A204.1 (cell line): ENCODE results near the gene ARRB1.
"Not testable (repeated sequence)": the region's sequence is repeated elsewhere in the genome, so short reads cannot be mapped to it uniquely, and the experiment has no call there.

ENCODE experiments used
- FAIRE-seq: peaks from 2 replicates; lab custom pipeline; 2012; peaks lifted over from hg19 to GRCh38; lab: Jason Lieb, UNC

ARRB1 gene

GRCh38 chr11:75320643-75321042, 30.8 kb downstream of the ARRB1 start:
- no peak for FAIRE-seq

DNA sequence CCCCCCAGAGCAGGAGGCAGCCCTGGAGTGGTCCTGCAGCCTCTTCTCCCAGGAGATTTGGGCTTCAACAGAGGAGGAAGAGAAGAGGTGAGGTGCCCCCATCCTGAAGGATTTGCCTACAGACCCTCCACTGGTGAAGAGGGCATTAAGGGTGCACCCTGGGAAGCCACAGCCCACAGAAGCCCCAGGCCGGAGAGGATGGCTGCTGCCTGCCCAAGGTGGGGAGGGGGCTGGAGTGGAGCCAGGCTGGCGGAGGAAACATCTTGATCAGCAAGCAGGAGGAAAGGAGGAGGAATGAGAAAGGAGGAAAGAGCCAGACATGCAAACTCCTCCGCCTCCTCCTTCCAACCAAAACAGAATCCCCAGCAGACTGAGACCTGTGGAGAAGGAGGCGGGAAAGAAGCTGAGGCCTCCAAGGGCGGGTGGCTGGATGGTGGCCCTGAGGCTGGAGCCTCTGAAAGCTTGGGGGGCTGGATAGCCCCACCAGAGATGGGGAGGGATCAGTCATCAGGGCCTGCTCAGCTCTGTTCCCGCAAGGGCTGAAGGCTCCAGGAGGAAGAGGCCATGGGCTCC, 31.3 kb downstream of the ARRB1 start:
- FAIRE-seq, result no peak

- FAIRE-seq, result no peak
These were observed 32.2 kb downstream of the ARRB1 start for GRCh38 chr11:75319035-75319877.

DNA sequence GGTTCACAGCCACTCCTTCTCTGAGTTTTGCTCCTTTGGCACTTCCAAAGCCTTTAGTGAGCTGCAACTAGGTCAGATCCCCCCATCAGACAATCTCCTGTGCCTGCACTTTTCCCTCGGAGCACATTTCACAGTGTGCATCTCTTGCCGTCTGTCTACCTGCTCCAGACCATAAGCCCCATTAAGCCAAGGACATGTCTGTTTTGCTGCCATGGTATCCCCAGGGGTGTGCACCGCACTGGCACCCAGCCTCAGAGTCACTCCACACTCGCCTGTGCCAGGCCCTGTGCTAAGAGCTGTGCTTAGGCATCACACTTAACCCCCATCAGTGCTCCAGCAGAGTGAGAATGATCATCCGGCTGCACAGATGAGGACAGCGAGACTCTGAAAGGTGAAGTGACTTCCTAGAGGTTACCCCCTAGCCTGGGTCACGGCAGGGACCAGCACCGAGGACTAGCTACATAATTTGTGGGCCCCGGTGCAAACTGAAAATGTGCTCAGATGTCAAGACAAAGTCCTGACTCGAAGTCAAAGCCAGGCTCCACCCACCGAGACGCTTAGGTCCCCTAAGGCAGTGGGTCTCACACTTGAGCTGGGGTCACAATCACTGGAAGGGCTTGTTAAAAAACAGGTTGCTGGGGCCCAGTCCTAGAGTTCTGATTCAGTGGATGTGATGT, 33.9 kb downstream of the ARRB1 start:
- no peak for FAIRE-seq

DNA sequence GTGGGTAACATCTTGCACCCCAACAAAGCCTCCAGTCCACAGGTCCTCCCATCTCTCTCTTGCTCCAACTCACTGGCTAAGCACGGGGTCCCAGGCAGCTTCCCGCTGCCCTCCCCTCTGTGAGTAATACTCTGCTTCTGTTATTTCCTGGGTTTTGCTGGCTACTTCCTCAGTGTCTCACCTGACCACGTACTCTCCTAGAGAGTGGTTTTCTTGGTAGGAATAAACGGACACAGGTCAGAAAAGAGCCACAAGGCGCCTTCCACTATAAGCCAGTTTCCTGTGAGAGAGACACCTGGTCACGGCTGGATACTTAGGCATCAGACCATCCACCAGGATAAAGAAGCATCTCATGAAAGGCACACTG, 36.0 kb downstream of the ARRB1 start:
- no peak for FAIRE-seq

DNA sequence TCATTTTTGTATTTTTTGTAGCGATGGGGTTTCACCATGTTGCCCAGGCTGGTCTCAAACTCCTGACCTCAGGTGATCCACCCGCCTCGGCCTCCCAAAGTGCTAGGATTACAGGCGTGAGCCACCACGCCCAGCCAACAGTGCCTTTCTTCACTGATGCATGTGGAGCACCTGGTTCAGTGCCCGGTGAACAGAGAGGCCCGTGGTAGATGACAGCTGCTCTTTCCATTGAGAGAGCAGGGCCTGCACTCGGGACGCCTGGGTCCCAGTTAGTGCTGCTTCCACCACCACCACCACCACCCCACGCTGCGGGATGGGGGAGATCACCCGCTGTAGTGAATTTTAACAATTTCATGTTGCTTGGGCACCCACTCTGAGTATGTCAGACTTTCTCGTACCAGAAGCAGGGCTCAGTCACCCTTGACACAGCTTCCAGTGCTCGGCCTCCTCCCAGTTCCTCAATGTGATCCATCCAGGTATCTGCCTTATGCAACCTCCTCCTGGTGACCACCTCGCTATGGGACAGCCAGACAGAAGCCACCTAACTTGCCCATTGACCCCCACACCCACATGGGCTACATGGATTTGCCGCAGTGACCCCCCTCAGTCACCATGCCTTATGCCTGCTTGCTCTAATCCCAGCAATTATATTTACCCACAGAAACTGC, 36.6 kb downstream of the ARRB1 start:
- no peak for FAIRE-seq

DNA sequence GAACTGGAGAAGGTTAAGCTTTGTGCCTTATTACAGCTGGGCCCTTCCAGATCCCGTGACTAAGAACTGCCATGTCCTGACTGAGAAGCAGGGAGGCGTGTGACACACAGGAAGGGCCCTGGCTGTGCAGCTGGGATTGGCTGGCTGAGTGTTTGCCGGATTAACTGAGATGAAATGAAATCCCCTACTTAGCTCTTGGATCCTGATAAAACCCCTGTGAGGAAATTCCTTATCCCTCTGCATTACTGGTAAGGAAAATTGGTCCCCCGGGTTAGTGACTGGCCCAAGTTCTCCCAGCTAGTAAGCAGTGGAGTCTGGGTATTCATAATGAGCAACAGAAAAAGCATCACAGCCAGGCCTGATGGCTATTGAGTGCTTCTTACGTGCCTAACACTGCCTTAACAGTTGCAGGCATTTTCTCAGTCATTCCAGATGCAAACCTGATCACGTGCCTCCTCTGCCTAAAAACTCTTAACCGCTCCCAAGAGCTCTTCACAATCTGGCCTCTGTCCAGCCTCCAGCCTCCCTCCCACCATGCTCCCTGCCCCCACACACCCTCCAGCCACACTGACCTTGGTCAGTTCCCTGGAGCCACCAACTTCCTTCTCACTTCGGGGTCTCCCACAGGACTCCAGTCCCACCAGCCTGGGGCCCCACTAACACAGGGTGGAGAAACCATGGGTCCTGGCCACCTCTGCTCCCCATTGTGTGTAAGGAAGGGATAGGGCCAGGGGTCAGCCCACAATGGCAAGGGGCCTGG, 37.8 kb downstream of the ARRB1 start:
- FAIRE-seq, result no peak

DNA sequence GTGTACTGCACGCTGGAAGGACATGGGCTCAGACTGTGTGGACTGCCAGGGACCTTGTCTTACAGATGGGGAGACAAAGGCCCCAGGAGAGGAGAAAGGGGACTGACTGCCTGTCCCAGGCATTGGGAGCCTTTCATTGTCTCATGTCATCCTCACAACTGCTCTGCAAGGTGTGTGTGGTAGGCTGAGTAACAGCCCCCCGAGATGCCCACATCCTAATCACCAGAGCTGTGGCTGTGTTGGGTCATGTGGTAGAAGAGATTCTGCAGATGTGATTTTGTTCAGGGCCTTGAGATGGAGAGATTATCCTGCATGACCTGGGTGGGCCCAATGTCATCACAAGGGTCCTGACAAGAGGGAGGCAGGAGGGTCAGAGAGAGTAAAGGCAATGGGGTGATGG, 39.1 kb downstream of the ARRB1 start:
- FAIRE-seq, result no peak

DNA sequence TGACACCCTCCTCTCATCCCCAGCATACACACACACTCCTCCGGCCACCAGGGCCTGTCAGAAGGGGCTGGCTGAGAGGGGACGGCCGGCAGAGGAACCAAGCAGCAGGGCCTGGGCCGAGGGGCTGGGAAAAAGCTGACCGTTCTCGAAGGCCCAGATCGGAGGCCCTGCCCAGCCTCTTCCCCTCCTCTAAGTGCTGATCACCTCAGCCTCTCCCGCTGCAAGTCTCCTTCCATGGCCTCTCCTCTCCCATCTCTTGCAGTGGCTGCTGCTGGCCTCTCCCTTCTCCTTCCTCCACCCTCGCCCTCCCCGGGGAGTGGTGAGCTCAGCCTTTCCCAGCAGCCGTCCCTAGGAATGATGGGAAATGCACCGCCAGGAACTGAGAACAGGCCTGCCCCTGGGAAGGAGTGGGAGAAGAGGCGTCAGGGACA, 39.6 kb downstream of the ARRB1 start:
- no peak for FAIRE-seq

GRCh38 chr11:75308986-75309385, 42.5 kb downstream of the ARRB1 start:
- FAIRE-seq, result no peak

- FAIRE-seq, result no peak
These were observed 43.3 kb downstream of the ARRB1 start for GRCh38 chr11:75308116-75308515.

DNA sequence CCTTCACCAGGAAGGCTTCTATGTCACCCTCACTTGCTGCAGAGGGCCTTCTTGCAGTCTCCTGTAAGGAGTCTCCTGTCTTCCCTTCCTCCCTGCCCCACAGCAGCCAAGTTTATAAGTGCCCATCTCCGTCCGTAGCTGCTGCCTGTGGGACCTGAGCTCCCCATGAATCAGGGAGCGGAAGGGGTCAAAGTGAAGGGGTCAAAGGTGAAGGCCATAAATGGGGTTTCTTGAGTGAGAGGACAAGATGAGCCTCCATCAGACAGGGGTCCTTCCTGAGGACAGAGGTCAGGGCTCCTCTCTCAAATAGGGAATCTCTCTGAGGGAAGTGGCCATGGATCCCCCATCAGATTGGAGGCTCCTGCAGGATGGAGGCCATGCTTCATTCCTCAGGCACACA, 44.4 kb downstream of the ARRB1 start:
- FAIRE-seq, result no peak

DNA sequence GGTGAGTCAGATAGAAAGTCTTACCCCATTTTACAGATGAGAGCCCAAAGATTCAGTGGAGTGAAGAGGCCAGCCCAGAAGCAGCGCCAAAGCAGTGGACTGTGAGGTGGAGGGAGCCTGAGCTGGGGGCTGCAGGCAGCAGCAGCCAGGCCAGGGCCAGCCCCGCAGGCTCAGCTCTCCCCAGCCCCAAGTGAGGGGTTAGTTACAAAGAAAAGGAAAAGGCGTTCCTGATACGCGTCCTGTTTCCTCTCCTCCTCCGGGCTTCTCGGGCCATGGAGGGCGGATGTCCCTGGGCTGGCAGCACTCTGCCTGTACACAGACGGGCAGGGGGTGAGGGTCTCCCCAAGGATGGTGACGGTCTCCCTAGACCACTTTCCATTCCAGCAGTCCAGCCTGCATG, 44.9 kb downstream of the ARRB1 start:
- FAIRE-seq, result no peak

DNA sequence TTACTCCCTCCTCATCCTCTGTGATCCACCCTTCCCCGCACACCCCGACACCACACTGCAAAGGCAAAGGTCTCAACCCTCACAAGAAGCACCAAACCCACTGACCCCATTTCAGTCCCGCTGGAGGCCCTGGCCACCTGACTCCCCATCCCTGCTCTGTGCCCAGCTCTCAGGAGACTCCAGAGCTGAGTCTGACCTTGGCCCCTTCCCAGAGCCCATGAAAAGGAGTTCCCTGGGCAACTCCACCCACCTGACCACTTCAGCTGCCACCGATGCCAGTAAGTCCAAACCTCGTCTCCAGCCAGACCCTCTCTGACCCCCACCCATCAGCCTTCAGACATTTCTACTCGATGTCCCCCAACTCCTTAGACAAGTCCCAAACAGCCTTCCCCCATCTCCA, 45.5 kb downstream of the ARRB1 start:
- no peak for FAIRE-seq

- no peak for FAIRE-seq
These were observed 46.0 kb downstream of the ARRB1 start for GRCh38 chr11:75305452-75305851.

GRCh38 chr11:75304941-75305340, 46.5 kb downstream of the ARRB1 start:
- not testable (repeated sequence) for FAIRE-seq

DNA sequence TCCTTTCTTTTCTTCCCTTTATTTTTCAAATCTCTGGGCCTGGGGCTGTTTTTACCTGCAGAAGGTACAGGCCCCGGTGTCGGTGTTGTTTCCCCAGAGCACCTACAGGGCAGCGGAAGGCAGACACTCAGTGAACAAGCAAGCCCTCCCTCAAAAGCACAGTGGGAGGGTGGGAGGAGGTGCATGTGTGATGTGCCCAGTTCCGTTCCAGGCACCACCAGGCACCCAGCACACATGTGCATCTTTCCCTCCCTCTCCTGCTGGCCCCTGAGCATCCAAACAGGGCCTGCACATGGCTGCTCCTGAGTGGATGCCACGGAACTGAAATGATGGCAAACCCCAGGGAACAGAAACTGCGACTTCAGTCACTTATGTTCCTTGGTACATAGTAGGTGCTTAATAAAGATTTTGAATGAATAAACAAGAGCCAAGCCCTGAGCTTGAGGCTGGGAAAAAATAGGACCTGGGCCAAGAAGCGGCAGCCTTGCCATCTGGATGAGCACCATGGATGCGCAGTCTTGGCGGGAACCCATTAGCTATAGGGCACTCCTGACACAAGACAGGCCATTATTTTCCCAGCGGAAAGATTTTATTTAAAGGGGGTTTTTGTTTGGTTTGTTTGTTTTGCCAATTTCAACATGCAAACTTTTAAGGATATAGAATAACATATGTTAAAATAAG, 47.8 kb downstream of the ARRB1 start:
- no peak for FAIRE-seq

- FAIRE-seq, result no peak
These were observed 49.1 kb downstream of the ARRB1 start for GRCh38 chr11:75302371-75302770.

DNA sequence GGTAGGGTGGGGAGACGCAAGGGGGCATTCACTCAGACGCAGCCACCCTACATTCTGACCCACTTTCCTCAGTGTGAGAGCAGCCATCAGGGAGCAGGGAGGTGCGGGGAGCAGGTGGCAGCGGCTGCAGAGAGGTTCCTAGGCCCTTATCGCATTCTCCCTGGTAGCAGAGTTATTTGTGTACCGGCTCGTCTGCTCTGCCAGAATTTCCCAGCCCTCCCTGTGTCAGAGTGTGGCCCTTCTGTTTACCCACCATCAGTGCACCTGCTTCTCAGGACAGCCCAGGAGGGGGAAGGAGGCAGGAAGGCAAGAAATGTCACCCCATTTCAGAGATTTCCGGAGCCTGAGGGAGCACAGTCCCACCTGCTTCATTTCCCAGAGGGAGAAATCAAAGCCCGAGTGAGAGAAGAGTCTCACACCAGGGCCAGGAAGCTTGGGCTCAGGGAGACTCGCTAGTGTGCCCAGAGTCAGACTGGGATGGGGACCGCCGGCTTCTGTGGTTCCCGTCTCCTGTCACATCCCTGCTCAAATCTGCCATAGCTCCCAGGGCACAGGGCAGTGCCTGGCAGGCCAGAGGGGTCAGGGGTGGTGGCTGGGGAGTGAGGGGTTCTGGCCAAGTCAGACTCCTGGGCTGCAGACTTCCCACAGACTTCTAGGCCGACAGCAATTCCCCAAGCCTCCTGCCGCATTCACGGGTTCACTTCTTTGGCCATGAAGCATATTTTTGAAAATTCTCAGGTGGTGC, 49.7 kb downstream of the ARRB1 start:
- no peak for FAIRE-seq

DNA sequence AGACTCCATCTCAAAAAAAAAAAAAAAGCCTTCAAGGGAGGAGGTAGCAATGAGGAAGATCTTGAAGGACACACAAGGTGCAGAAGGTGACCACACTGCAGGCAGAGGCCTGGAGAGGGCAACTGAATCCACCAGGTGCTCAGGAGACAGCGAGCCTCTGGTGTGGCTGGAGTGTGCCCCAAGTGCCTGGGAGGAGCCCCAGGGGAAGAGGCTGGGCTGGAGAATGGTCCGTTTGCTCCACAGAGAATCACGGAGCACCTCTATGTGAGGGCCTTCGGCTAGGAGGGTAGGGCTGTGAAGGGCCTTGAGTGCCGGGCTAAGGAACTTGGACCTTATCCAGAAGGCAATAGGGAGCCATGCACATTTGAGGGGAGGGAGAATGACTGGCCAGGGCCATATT, 50.3 kb downstream of the ARRB1 start:
- FAIRE-seq, result no peak

- FAIRE-seq, result no peak
These were observed 52.5 kb downstream of the ARRB1 start for GRCh38 chr11:75298976-75299260.
